H1 (cell line): Measurements from ENCODE around the gene SBNO2. TPM values are rescaled to one million over a fixed set of nuclear protein-coding genes. Genes with fewer than 3 reads are reported as not detected.

Source experiments
- CTCF ChIA-PET: fragments of 300-600 bp; sonication (Branson Sonifier 250); formaldehyde crosslinking; loops from one replicate; lab custom pipeline; 2021; ENCODE audit not compliant: partially characterized antibody; lab: Charles Lee
- POLR2A ChIA-PET: fragments of 300-600 bp; sonication (Branson Sonifier 250); formaldehyde crosslinking; loops from one replicate; lab custom pipeline; 2021; ENCODE audit warnings: inconsistent platforms; ENCODE audit not compliant: partially characterized antibody; lab: Charles Lee
- DNase-seq, 2 experiments: peaks; one replicate each; pipeline versions ENCODE4 v3.0.0 to v3.0.0-alpha.2; 2010 to 2022; ENCODE audit warnings: low spot score in 2 of 2, low read depth in 1 of 2, mixed read lengths in 1 of 2
- FAIRE-seq: peaks from 2 replicates; lab custom pipeline; 2011; peaks lifted over from hg19 to GRCh38; lab: Jason Lieb, UNC
- H2AFZ ChIP-seq: 2 replicates; pipeline ENCODE4 v1.8.1; 2012; ENCODE audit warnings: low read length, inconsistent platforms
- H2AK5ac ChIP-seq: 2 replicates; pipeline ENCODE4 v1.6.1; 2013; ENCODE audit warnings: low read depth, low read length
- H2BK120ac ChIP-seq: replicated peaks from 2 replicates; pipeline ENCODE3; 2013; ENCODE audit warnings: low read depth, low read length, inconsistent platforms
- H2BK12ac ChIP-seq: 2 replicates; pipeline ENCODE4 v1.6.1; 2013; ENCODE audit warnings: low read depth, low read length
- H2BK15ac ChIP-seq: 2 replicates; pipeline ENCODE4 v1.6.1; 2013; ENCODE audit warnings: low read length
- H2BK20ac ChIP-seq: 2 replicates; pipeline ENCODE4 v1.6.1; 2013; ENCODE audit warnings: low read length
- H2BK5ac ChIP-seq: 2 replicates; pipeline ENCODE4 v1.6.1; 2013; ENCODE audit warnings: low read depth, low read length
- H3K14ac ChIP-seq: 2 replicates; pipeline ENCODE4 v1.6.1; 2013; ENCODE audit warnings: inconsistent platforms; ENCODE audit not compliant: insufficient read length
- H3K18ac ChIP-seq: 2 replicates; pipeline ENCODE4 v1.6.1; 2013; ENCODE audit warnings: low read length; ENCODE audit errors: extremely low read depth
- H3K23ac ChIP-seq: 2 replicates; pipeline ENCODE4 v1.6.1; 2013; ENCODE audit warnings: inconsistent platforms; ENCODE audit not compliant: insufficient read length
- H3K23me2 ChIP-seq: 2 replicates; pipeline ENCODE4 v1.6.1; 2013; ENCODE audit warnings: low read depth, low read length
- H3K27ac ChIP-seq: 2 replicates; pipeline ENCODE4 v1.6.1; 2011; ENCODE audit warnings: low read depth, low read length, inconsistent platforms
- H3K27me3 ChIP-seq, 4 experiments: replicated peaks in 1 of 4; 1 replicate in 1 of 4; 2 replicates in 3 of 4; pipeline versions ENCODE4 v1.6.1 to v1.8.1; 2011 to 2013; ENCODE audit warnings: low read length in 3 of 4, mild to moderate bottlenecking in 3 of 4, inconsistent platforms in 2 of 4, mixed read lengths in 2 of 4, moderate library complexity in 1 of 4; ENCODE audit not compliant: control insufficient read depth in 3 of 4, insufficient read depth in 3 of 4; ENCODE audit errors: extremely low read depth in 1 of 4
- H3K36me3 ChIP-seq, 4 experiments: 2 replicates each; pipeline versions ENCODE4 v1.6.1 to v1.8.1; 2011 to 2013; ENCODE audit warnings: mild to moderate bottlenecking in 4 of 4, low read length in 3 of 4, moderate library complexity in 2 of 4, control low read depth in 1 of 4, inconsistent platforms in 1 of 4; ENCODE audit not compliant: insufficient read depth in 4 of 4, control insufficient read depth in 2 of 4
- H3K4ac ChIP-seq: replicated peaks from 2 replicates; pipeline ENCODE3; 2013; ENCODE audit warnings: low read length, low read depth, mixed read lengths, inconsistent platforms; ENCODE audit not compliant: insufficient read length
- H3K4me1 ChIP-seq, 4 experiments: replicated peaks in 1 of 4; 1 replicate in 1 of 4; 2 replicates in 3 of 4; pipeline versions ENCODE4 v1.6.1 to v1.8.1; 2011 to 2013; ENCODE audit warnings: low read length in 3 of 4, inconsistent platforms in 2 of 4, mixed read lengths in 1 of 4; ENCODE audit not compliant: insufficient read depth in 4 of 4, control insufficient read depth in 3 of 4
- H3K4me2 ChIP-seq, 2 experiments: 2 replicates each; pipeline versions ENCODE4 v1.6.1 to v1.8.1; 2011 to 2013; ENCODE audit warnings: low read depth in 2 of 2, low read length in 2 of 2, control low read depth in 1 of 2, inconsistent platforms in 1 of 2, mild to moderate bottlenecking in 1 of 2; ENCODE audit not compliant: insufficient read depth in 1 of 2
- H3K4me3 ChIP-seq, 4 experiments: fragments of 200-600, 300-600 bp in 1 of 4; sonication (generic), shearing (Covaris generic), sonication (Bioruptor Twin) in 1 of 4; 2 replicates each; pipeline versions ENCODE4 v1.5.1 to v1.8.1; 2011 to 2016; ENCODE audit warnings: low read length in 4 of 4, low read depth in 3 of 4, control low read depth in 2 of 4, inconsistent platforms in 2 of 4, mild to moderate bottlenecking in 2 of 4, mixed read lengths in 1 of 4, moderate library complexity in 1 of 4; ENCODE audit not compliant: insufficient read depth in 2 of 4; ENCODE audit errors: extremely low read depth in 1 of 4
- H3K56ac ChIP-seq: replicated peaks from 2 replicates; pipeline ENCODE3; 2013; ENCODE audit warnings: low read depth, mild to moderate bottlenecking, mixed read lengths, low read length, inconsistent platforms; ENCODE audit not compliant: insufficient read length
- H3K79me1 ChIP-seq: 2 replicates; pipeline ENCODE4 v1.6.1; 2013; ENCODE audit warnings: low read depth, low read length, control low read depth
- H3K79me2 ChIP-seq, 2 experiments: 2 replicates each; pipeline versions ENCODE4 v1.6.1 to v1.8.1; 2012 to 2013; ENCODE audit warnings: low read length in 2 of 2, mild to moderate bottlenecking in 2 of 2, inconsistent platforms in 1 of 2; ENCODE audit not compliant: insufficient read depth in 2 of 2, control insufficient read depth in 1 of 2
- H3K9ac ChIP-seq, 4 experiments: replicated peaks in 1 of 4; 1 replicate in 1 of 4; 2 replicates in 3 of 4; pipeline versions ENCODE4 v1.6.1 to v1.8.1; 2011 to 2013; ENCODE audit warnings: low read depth in 3 of 4, low read length in 3 of 4, control low read depth in 2 of 4, mild to moderate bottlenecking in 2 of 4, moderate library complexity in 2 of 4, inconsistent platforms in 1 of 4; ENCODE audit errors: extremely low read depth in 1 of 4
- H3K9me3 ChIP-seq, 2 experiments: 2 replicates each; pipeline versions ENCODE4 v1.6.1 to v1.8.1; 2012 to 2013; ENCODE audit warnings: mild to moderate bottlenecking in 2 of 2, moderate library complexity in 2 of 2, control low read depth in 1 of 2, inconsistent platforms in 1 of 2, low read depth in 1 of 2, low read length in 1 of 2, mixed read lengths in 1 of 2; ENCODE audit not compliant: insufficient read depth in 2 of 2
- H4K20me1 ChIP-seq, 2 experiments: replicated peaks in 1 of 2; 2 replicates each; pipeline versions ENCODE3 to v1.8.1; 2011 to 2013; ENCODE audit warnings: inconsistent platforms in 2 of 2, low read length in 2 of 2, mild to moderate bottlenecking in 1 of 2; ENCODE audit not compliant: insufficient read depth in 2 of 2, control insufficient read depth in 1 of 2
- H4K5ac ChIP-seq: 2 replicates; pipeline ENCODE4 v1.6.1; 2013; ENCODE audit warnings: low read length, low read depth, mixed read lengths, inconsistent platforms; ENCODE audit not compliant: insufficient read length
- H4K8ac ChIP-seq: 2 replicates; pipeline ENCODE4 v1.8.0; 2013; ENCODE audit warnings: mild to moderate bottlenecking, moderate library complexity, low read length, inconsistent platforms; ENCODE audit not compliant: insufficient read depth; ENCODE audit errors: extremely low read depth
- H4K91ac ChIP-seq: replicated peaks from 2 replicates; pipeline ENCODE3; 2013; ENCODE audit warnings: low read length, mixed read lengths, inconsistent platforms; ENCODE audit not compliant: insufficient read length
- KDM1A ChIP-seq: fragments of 200-600, 300-600 bp; sonication (generic); IDR thresholded peaks from 2 replicates; pipeline ENCODE4 v1.7.1; 2016; ENCODE audit warnings: mild to moderate bottlenecking, low read length, borderline replicate concordance
- RAD21 ChIP-seq, 2 experiments: IDR thresholded peaks in 1 of 2; conservative IDR thresholded peaks in 1 of 2; 2 replicates each; pipeline ENCODE4 v1.6.1; 2011; ENCODE audit warnings: low read depth in 2 of 2, low read length in 2 of 2, improper control_type of control experiment in 1 of 2, inconsistent platforms in 1 of 2, mild to moderate bottlenecking in 1 of 2, moderate library complexity in 1 of 2
- RBBP5 ChIP-seq: IDR thresholded peaks from 2 replicates; pipeline ENCODE4 v1.7.1; 2012; ENCODE audit warnings: low read depth, mild to moderate bottlenecking, inconsistent platforms, low read length, moderate library complexity, borderline replicate concordance
- SIX5 ChIP-seq: IDR thresholded peaks from 2 replicates; pipeline ENCODE4 v1.6.1; 2011; ENCODE audit warnings: mild to moderate bottlenecking, low read depth, low read length
- SUZ12 ChIP-seq: fragments of 200-600 bp; sonication (generic); IDR thresholded peaks from 2 replicates; pipeline ENCODE4 v1.6.1; 2012; ENCODE audit warnings: mild to moderate bottlenecking, inconsistent platforms, low read length, moderate library complexity, mixed read lengths
- TBP ChIP-seq: IDR thresholded peaks from 2 replicates; pipeline ENCODE4 v1.6.1; 2011; ENCODE audit warnings: low read depth, low read length, improper control_type of control experiment
- TCF12 ChIP-seq: IDR thresholded peaks from 2 replicates; pipeline ENCODE4 v1.6.1; 2011; ENCODE audit warnings: low read depth, mild to moderate bottlenecking, low read length
- YY1 ChIP-seq: IDR thresholded peaks from 2 replicates; pipeline ENCODE4 v1.6.1; 2011; ENCODE audit warnings: low read depth, mild to moderate bottlenecking, low read length
- WGBS, 2 experiments: shearing (Covaris generic) in 1 of 2; methylation state at CpG; one replicate each; pipeline versions ENCODE4 v1.1.6 to v1.1.7; 2013 to 2015; ENCODE audit warnings: low lambda C conversion rate in 2 of 2, mixed read lengths in 2 of 2, inconsistent platforms in 1 of 2, low coverage in 1 of 2, missing lambda C conversion rate in 1 of 2; ENCODE audit not compliant: insufficient replicate concordance in 2 of 2, insufficient coverage in 1 of 2, insufficient read length in 1 of 2; ENCODE audit errors: extremely low coverage in 1 of 2, missing lambda C conversion rate in 1 of 2; 5-methylcytosine and 5-hydroxymethylcytosine counted together
- polyA plus RNA-seq, 7 experiments: library from polyadenylated mRNA; depleted of rRNA in 3 of 7; stranded (reverse) in 5 of 7; unstranded in 2 of 7; fragments of >200 nt in 5 of 7; fragments of 200-250 nt in 2 of 7; gene quantifications; 1 replicate in 5 of 7; 2 replicates in 1 of 7; 4 replicates in 1 of 7; pipeline versions ENCODE4 v1.2.1 to v1.2.3, GENCODE V29; 2011 to 2013; ENCODE audit warnings: missing spikeins in 2 of 7, mixed read lengths in 2 of 7
- total RNA-seq: library from RNA; stranded (reverse); fragmentation: NEBNext Ultra II Directional; extraction: Animal tissue kit (Norgen Biotek cat#: 25700); gene quantifications from 2 replicates; pipeline ENCODE4 v1.2.1, GENCODE V29; 2021
- TF ChIP-seq, protein P1 (sequence below): IDR thresholded peaks from 2 replicates; pipeline ENCODE4 v1.6.1; 2012; ENCODE audit warnings: inconsistent platforms

The SBNO2 gene
- total and polyA plus RNA-seq, 2 of the 8 experiments (the other 6 are each of a cell fraction or from before 2014, with no cell fraction given) = 12.2 to 31.4 TPM

- H4K8ac ChIP-seq = peak within 1 kb of the TSS; percentile 93; the same call in 1 of the 2 replicates
- H3K36me3 ChIP-seq = peaks cover 0 to 5% (median 0%) of the 10 kb centered on the region in 4 experiments; a peak in 2 of 8 replicates
- no peaks in the 10 kb centered on the region for H3K9me3 ChIP-seq
- peaks cover 14% of the 10 kb centered on the region for H3K23me2 ChIP-seq
- DNase-seq = peak; percentile 86 to 100
- no peak within 1 kb of the TSS for H2AK5ac ChIP-seq
- peak within 1 kb of the TSS; percentile 11; the same call in 1 of the 2 replicates for H2AFZ ChIP-seq
- peak within 1 kb of the TSS; percentile 66; the same call in 1 of the 2 replicates for H2BK5ac ChIP-seq
- H3K79me2 ChIP-seq = peaks cover 14 to 42% of the 10 kb centered on the region in 2 experiments; a peak in 3 of 4 replicates
- peaks cover 16% of the 10 kb centered on the region for H3K79me1 ChIP-seq
- H3K4me2 ChIP-seq = peak within 1 kb of the TSS; percentile 93 to 100
- peak within 1 kb of the TSS; percentile 45 to 95 (median 74); a peak in 6 of 7 replicates for H3K9ac ChIP-seq
- H3K18ac ChIP-seq = no peak within 1 kb of the TSS; the same call in 1 of the 2 replicates
- H3K23ac ChIP-seq = no peak within 1 kb of the TSS
- no peak within 1 kb of the TSS for H2BK12ac ChIP-seq
- peaks cover 0 to 18% (median 14%) of the 10 kb centered on the region in 4 experiments; a peak in 6 of 7 replicates for H3K4me1 ChIP-seq
- peak within 1 kb of the TSS; percentile 39 for H3K56ac ChIP-seq
- H3K4ac ChIP-seq = no peak within 1 kb of the TSS
- ChIA-PET POLR2A (interaction anchor here (0.9 kb wide), 1 partner anchor 13 kb away, joined by 4 read pairs; no protein-coding TSS in a partner anchor), CTCF (interaction anchor here (1.8 to 2.8 kb wide), 2 partner anchors 12 to 16 kb away, joined by 5 to 13 read pairs; no protein-coding TSS in a partner anchor)
- peak within 1 kb of the TSS; percentile 66 to 86 (median 76) for H3K4me3 ChIP-seq
- peak within 1 kb of the TSS; percentile 73 for H4K91ac ChIP-seq
- H2BK15ac ChIP-seq = no peak within 1 kb of the TSS
- H2BK20ac ChIP-seq = no peak within 1 kb of the TSS
- H3K27me3 ChIP-seq = no peaks in the 10 kb centered on the region
- H2BK120ac ChIP-seq = peak within 1 kb of the TSS; percentile 43
- no peak within 1 kb of the TSS for H3K14ac ChIP-seq
- no peak for FAIRE-seq
- H4K5ac ChIP-seq = peak within 1 kb of the TSS; percentile 93
- H4K20me1 ChIP-seq = peaks cover 12 to 15% of the 10 kb centered on the region in 2 experiments
- H3K27ac ChIP-seq = peak within 1 kb of the TSS; percentile 71; the same call in 1 of the 2 replicates
- WGBS, 2 experiments = 11% methylated on average over 25 of the region's 114 CpGs; no CpG with 5 or more reads in 1 of the 2 experiments
- TF ChIP-seq, protein P1, sequence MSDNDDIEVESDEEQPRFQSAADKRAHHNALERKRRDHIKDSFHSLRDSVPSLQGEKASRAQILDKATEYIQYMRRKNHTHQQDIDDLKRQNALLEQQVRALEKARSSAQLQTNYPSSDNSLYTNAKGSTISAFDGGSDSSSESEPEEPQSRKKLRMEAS = peak; percentile 62
- no peak for TF ChIP-seq SUZ12
- TF ChIP-seq YY1 = peak; percentile 93
- TF ChIP-seq KDM1A = peak; percentile 16; the same call in 1 of the 2 replicates
- peak; percentile 58; the same call in 1 of the 2 replicates for TF ChIP-seq RBBP5
- TF ChIP-seq TBP = peak; percentile 45; the same call in 1 of the 2 replicates
- TF ChIP-seq RAD21 (IDR thresholded peaks at IDR 0.05 in 1 of 2, conservative IDR thresholded peaks at IDR 0.05 in 1 of 2; ENCODE audit: low read depth in 2 of 2, low read length in 2 of 2) = no peak
- 0 out of 2 replicates have a peak, but pooled peaks have one; percentile 29 for TF ChIP-seq TCF12
- no peak for TF ChIP-seq SIX5
These were observed 31.3 kb upstream of the SBNO2 start, which contains the start of gene STK11 for GRCh38 chr19:1205114-1206099. Gene STK11, plus strand, starts transcription at chr19:1205778. Its CDS starts 1,136 bp downstream, at chr19:1206914.
